ENCODE results near the gene CDHR1. TPM values are rescaled to one million over a fixed set of nuclear protein-coding genes. Genes with fewer than 3 reads are reported as not detected.
"Not testable (repeated sequence)": the region's sequence is repeated elsewhere in the genome, so short reads cannot be mapped to it uniquely, and the experiment has no call there.

The CDHR1 gene
- total RNA-seq (2014; rRNA removed; shearing (Covaris generic)): 0.10 TPM in 1 of 2 replicates, not detected in the other

DNA sequence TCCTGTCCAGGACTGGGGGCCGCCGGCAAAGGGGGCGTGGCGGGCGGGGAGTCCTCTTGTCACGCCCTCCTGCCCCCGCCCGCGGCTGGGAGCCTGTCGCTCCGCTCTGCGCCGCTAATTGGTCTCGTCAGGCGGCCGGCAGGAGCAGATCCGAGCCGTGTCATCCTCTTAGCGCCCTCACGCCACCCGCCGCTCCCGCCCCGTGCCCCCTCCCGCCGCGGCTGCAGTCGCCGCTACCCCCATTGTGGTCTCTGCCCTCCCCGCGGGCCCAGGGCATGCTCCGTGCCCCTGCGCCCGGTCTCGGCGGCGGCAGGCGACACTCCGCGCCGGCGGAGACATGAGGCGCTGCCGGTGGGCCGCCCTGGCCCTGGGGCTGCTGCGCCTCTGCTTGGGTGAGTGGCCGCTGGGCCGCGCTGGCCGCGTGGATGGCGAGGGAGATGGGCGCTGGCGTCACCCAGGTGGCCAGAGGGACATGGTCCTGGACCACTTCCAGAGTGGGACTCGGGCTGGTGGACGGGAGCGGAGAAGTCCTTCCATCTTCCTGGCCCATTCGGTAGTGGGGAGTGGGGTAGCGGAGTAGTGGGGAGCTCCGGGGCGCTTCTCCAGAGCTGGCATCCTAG lies at the start of gene CDHR1:
Gene CDHR1, plus strand, starts transcription at position 114 of the 620 bp plus-strand sequence. Its CDS starts 224 bp downstream, at position 338.
- Histone ChIP-seq H3K9me3 (replicated peaks) (no peaks in the 10 kb centered on the region), H3K36me3 (no peaks in the 10 kb centered on the region), H3K27me3 (no peaks in the 10 kb centered on the region), H3K4me1 (no peaks in the 10 kb centered on the region), H3K4me3 (no peak within 1 kb of the TSS), H3K27ac (no peak within 1 kb of the TSS)
- no peak for DNase-seq

DNA sequence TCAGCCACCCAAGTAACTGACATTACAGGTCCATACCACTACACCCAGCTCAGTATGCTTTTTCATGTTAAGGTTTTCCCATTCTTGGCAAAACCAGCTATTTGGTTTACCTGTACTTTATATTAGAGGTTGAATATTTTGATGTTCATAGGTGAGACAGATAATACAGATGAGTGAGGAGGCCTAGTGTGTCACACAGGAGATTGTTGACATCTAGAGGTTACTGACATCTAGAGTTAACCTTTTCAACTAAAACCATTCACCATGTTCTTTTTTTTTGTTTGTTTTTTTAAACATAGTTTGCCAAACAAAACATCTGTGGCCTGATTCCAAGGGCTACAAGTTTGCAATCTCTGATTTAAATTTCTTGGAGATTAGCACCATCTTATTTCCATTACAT lies 47.0 kb upstream of the CDHR1 start:
- no peak overlapping the region for H3K4me3 ChIP-seq
- peaks cover 34% of the 10 kb centered on the region for H3K36me3 ChIP-seq
- H3K27ac ChIP-seq: no peak overlapping the region
- no peak for DNase-seq
- H3K27me3 ChIP-seq: no peaks in the 10 kb centered on the region
- no peaks in the 10 kb centered on the region for H3K9me3 ChIP-seq (replicated peaks)
- H3K4me1 ChIP-seq: no peaks in the 10 kb centered on the region

DNA sequence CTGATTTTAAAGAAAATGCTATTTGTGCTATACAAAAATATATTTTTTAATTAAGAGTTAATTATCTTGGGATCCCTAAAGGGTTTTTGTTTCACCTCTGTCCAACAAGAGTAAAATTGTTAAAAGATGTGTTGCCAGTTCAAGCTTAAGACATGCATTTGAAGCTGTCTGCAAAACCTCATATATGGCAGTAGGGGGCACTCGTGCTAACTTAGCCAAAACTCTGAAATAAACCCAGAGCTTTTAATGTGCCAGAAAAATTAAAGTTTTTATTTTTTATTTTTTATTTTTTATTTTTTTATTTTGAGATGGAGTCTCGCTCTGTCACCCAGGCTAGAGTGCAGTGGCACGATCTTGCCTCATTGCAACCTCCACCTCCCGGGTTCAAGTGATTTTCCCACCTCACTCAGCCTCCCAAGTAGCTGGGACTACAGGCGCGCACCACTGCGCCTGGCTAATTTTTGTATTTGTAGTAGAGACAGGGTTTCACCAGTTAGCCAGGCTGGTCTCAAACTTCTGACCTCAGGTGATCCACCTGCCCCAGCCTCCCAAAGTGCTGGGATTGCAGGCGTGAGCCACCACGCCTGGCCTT lies 46.2 kb upstream of the CDHR1 start:
- not testable (repeated sequence) for H3K4me1 ChIP-seq; H3K4me3 ChIP-seq; H3K27ac ChIP-seq; H3K9me3 ChIP-seq (replicated peaks); H3K27me3 ChIP-seq
- peaks cover 36% of the 10 kb centered on the region for H3K36me3 ChIP-seq
- peak in 1 of 2 experiments; percentile 11 for DNase-seq

DNA sequence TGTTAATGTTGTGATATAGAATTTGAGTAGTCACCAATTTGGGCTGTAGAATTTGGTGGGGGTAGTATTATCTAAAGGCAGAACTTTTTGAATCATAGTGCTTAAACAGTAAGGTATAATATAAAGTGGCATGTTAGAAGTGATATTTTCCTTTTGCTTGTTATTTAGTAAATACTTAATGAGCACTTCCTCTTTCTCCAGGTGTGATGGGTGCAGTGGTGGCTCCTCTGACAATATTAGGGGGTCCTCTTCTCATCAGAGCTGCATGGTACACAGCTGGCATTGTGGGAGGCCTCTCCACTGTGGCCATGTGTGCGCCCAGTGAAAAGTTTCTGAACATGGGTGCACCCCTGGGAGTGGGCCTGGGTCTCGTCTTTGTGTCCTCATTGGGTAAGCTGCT lies 44.5 kb upstream of the CDHR1 start:
- no peak overlapping the region for H3K27ac ChIP-seq
- H3K36me3 ChIP-seq: peaks cover 22% of the 10 kb centered on the region
- H3K27me3 ChIP-seq: no peaks in the 10 kb centered on the region
- DNase-seq: no peak
- no peaks in the 10 kb centered on the region for H3K4me1 ChIP-seq
- H3K4me3 ChIP-seq: no peak overlapping the region
- no peaks in the 10 kb centered on the region for H3K9me3 ChIP-seq (replicated peaks)

DNA sequence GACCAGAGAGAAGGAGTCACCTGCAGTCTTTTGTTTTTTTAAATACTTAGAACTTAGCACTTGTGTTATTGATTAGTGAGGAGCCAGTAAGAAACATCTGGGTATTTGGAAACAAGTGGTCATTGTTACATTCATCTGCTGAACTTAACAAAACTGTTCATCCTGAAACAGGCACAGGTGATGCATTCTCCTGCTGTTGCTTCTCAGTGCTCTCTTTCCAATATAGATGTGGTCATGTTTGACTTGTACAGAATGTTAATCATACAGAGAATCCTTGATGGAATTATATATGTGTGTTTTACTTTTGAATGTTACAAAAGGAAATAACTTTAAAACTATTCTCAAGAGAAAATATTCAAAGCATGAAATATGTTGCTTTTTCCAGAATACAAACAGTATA lies 41.6 kb upstream of the CDHR1 start:
- H3K4me1 ChIP-seq: no peaks in the 10 kb centered on the region
- peaks cover 16% of the 10 kb centered on the region for H3K36me3 ChIP-seq

DNA sequence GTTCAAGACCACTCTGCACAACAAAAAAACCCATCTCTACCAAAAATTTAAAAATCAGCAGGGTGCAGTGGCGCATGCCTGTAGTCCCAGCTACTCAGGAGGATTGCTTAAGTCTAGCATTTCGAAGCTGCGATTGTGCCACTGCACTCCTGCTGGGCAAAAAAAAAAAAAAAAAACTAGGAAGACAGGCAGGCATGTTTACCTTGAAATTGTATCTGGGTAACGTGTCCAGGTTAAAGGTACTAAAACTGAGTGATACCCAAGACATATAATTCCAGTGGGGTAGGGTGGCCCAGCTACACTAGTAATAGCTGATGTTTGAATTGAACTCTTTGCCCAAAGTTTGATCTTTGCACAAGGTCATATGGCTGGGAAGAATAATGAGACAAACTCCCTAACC lies 38.8 kb upstream of the CDHR1 start:
- Histone ChIP-seq H3K4me1 (no peaks in the 10 kb centered on the region), H3K27ac (no peak overlapping the region), H3K9me3 (replicated peaks) (no peaks in the 10 kb centered on the region), H3K27me3 (no peaks in the 10 kb centered on the region), H3K4me3 (no peak overlapping the region), H3K36me3 (peaks cover 10% of the 10 kb centered on the region)
- DNase-seq: no peak

More for the DNA sequence above, 41.6 kb upstream of the CDHR1 start:
- no peak overlapping the region for H3K27ac ChIP-seq
- no peak for DNase-seq
- no peak overlapping the region for H3K4me3 ChIP-seq
- H3K9me3 ChIP-seq (replicated peaks): no peaks in the 10 kb centered on the region
- no peaks in the 10 kb centered on the region for H3K27me3 ChIP-seq

DNA sequence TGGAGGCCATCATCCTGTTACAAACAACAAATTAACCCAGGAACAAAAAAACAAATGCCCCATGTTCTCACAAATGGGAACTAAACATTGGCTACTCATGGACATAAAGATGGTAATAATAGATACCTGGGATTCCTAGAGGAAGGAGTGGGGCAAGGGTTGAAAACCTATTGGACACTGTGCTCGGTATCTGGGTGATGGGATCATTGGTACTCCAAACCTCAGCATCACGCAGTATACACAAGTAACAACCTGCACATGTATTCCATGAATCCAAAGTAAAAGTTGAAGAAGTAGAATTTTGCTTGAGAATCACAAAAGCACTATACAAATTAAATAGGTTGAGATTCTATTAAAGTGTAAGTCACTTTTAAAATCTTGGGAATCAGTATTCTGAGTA lies 38.3 kb upstream of the CDHR1 start:
- Histone ChIP-seq H3K4me3 (no peak overlapping the region), H3K9me3 (replicated peaks) (no peaks in the 10 kb centered on the region), H3K36me3 (peaks cover 10% of the 10 kb centered on the region), H3K27me3 (no peaks in the 10 kb centered on the region), H3K27ac (no peak overlapping the region), H3K4me1 (no peaks in the 10 kb centered on the region)
- DNase-seq: no peak

DNA sequence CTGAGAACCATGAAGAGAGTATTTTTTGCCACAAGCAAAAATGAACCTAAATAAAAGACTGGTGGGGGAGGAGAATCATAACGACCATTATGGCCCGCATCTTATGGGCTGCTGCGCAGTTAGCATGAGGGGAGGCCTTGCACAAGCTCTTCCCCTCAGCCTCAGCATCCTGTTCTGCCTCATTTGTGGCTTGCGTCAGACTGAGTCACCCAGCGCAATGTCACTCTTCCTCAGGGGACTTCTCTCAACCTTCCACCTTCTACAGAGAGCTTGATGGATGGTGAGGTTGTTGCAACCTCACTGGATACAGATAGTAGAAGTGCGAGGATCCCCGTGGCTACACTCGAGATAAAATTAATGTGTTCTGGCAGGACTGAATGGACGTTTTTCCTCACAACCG lies 37.6 kb upstream of the CDHR1 start:
- Histone ChIP-seq H3K27me3 (no peaks in the 10 kb centered on the region), H3K36me3 (peaks cover 10% of the 10 kb centered on the region), H3K4me1 (no peaks in the 10 kb centered on the region), H3K27ac (no peak overlapping the region), H3K9me3 (replicated peaks) (no peaks in the 10 kb centered on the region), H3K4me3 (no peak overlapping the region)
- no peak for DNase-seq

DNA sequence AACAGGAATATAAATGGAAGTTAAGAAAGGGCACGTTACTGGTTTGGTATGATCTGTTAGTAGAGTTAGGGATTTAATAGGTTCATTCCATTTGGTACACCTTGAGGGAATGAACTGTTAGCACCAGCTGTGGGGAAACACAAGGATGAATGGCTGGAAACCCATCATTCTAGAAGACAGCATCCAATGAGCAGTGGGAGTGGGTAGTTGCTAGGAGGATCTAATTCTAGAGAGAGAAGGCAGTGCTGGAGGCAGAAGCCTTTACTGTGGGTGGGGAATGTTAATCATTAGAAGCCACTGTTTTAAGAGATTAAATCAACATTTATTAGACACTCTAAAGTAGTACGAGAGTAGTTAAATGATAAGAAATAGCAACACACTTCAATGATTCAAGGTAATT lies 36.3 kb upstream of the CDHR1 start:
- Histone ChIP-seq H3K4me1 (no peaks in the 10 kb centered on the region), H3K27ac (no peak overlapping the region), H3K4me3 (no peak overlapping the region)

DNA sequence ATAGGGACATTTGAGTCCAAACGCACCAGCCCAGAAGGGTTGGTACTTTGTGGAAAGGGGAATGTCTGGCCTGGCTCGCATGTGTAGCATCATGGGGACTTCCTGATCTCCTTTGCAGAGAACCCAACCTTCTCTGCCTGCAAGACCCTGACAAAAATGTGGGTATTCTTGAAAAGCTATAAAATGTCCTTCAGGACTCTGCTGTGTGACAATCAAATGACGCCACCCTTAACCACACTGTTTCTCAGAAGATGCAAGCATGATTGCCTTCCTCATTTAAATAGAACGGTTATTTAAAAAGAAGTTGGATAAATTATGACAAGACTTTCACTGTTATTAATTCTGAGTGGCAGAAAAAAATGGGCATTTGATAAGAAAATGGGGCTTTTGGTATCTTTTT lies 35.8 kb upstream of the CDHR1 start:
- Histone ChIP-seq H3K9me3 (replicated peaks) (no peaks in the 10 kb centered on the region), H3K36me3 (peaks cover 5% of the 10 kb centered on the region; the same call in 1 of the 2 replicates)

More for the DNA sequence above, 36.3 kb upstream of the CDHR1 start:
- Histone ChIP-seq H3K9me3 (replicated peaks) (no peaks in the 10 kb centered on the region), H3K36me3 (peaks cover 5% of the 10 kb centered on the region), H3K27me3 (no peaks in the 10 kb centered on the region)
- DNase-seq: no peak

DNA sequence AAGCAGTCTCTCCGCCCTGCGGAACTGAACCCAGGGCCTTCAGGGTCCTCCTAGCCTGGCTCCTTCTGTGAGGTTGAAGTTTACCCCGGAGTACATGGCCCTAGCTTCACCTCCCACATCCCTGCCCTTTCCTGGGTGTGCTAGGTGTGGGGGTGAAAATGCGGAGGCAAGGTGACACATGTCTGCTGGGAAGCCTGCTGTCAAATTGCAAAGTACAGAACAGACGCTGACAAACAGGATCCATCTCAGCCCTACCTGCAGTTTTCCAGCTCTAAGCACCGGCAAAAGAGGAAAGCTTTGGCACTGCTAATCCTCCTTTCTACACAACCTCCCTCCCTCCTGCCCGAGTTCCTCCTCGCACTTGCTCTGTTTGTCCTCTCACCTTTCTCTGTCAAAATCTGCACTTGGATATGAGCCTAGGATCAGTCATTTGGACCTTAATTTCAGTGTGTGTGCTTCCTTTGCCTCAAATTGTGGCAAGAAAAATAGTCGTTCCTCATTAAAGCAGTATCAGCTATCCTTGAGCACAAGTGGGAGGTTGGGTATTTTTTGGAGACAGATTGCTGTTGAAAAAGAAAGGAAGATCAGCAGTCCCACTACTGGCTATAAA lies 35.2 kb upstream of the CDHR1 start:
- Histone ChIP-seq H3K4me3 (no peak overlapping the region), H3K4me1 (no peaks in the 10 kb centered on the region), H3K27ac (no peak overlapping the region), H3K27me3 (no peaks in the 10 kb centered on the region), H3K36me3 (peaks cover 5% of the 10 kb centered on the region; the same call in 1 of the 2 replicates), H3K9me3 (replicated peaks) (no peaks in the 10 kb centered on the region)
- DNase-seq: no peak

More for the DNA sequence above, 35.8 kb upstream of the CDHR1 start:
- no peaks in the 10 kb centered on the region for H3K27me3 ChIP-seq
- no peak overlapping the region for H3K27ac ChIP-seq
- H3K4me1 ChIP-seq: no peaks in the 10 kb centered on the region
- H3K4me3 ChIP-seq: no peak overlapping the region
- no peak for DNase-seq

DNA sequence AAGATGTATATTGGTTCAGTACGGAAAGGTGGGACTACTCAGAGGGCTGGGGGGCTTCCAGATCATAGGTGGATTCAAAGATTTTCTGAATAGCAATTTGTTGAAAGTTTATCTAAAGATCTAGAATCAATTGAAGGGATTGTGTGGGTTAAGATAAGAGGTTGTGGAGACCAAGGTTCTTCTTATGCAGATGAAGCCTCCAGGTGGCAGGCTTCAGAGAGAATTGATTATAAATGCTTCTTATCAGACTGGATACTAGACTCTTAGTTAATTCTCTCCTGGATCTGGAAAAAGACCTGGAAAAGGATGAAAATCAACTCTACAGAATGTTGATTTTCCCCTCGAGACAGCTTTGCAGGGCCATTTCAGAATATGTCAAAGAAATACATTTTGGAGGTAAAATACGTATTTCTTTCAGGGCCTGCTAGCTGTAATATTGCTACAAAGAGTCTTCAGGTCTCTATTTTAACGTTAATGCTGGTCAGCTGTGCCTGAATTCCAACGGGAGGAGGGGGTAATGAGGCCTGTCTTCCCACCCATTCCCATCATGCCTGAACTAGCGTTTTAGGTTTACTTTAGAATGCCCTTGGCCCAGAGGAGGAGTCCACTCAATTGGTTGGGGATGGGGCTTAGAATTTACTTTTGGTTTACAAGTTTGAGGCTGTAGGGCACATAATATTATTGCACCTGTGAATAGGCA lies 33.5 kb upstream of the CDHR1 start:
- Histone ChIP-seq H3K4me1 (no peaks in the 10 kb centered on the region), H3K27me3 (no peaks in the 10 kb centered on the region), H3K9me3 (replicated peaks) (no peaks in the 10 kb centered on the region), H3K27ac (no peak overlapping the region), H3K4me3 (no peak overlapping the region), H3K36me3 (no peaks in the 10 kb centered on the region)
- no peak for DNase-seq

DNA sequence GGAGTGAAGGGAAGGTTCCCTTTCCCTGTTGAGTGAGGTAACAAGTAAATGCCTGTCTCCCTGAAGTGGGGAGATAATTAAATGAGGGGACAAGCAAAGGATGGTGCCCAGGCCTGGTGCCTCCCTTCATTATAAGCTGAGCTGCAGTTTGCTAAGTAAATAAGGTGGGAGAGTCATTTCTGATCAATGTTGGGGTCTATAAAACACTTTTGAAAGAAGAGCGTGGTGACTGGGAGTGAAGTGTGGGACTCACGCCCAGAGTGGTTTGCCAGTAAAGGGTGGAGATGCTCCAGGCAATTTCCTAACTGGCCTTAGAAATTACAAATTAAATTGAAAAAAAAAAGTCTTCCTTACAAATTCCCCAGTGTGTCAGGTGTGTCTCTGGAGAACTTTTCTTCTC lies 30.3 kb upstream of the CDHR1 start:
- Histone ChIP-seq H3K4me1 (no peaks in the 10 kb centered on the region), H3K9me3 (replicated peaks) (no peaks in the 10 kb centered on the region), H3K27ac (no peak overlapping the region), H3K27me3 (no peaks in the 10 kb centered on the region), H3K4me3 (no peak overlapping the region), H3K36me3 (no peaks in the 10 kb centered on the region)
- no peak for DNase-seq

DNA sequence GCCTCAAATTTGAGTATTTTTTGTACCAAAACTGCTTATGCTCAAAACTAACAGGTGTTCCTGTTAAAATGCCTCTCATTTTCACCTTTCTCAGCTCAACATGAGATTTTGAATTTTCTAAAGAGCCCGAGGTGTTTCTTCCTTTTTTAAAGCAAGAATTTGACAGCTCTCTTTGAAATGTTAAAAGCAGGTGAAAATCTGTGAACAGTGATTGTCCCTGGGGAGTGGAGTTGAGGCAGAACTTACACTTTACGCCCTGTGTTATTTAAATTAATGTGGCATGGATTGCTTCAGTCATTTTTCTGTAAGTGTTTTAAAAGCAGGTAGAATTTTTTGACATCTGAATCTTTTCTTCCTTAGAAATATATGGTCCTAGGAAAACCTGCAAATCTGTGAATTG lies 29.9 kb upstream of the CDHR1 start:
- Histone ChIP-seq H3K4me1 (no peaks in the 10 kb centered on the region), H3K9me3 (replicated peaks) (no peaks in the 10 kb centered on the region), H3K4me3 (no peak overlapping the region), H3K27me3 (no peaks in the 10 kb centered on the region), H3K27ac (no peak overlapping the region), H3K36me3 (no peaks in the 10 kb centered on the region)
- no peak for DNase-seq

DNA sequence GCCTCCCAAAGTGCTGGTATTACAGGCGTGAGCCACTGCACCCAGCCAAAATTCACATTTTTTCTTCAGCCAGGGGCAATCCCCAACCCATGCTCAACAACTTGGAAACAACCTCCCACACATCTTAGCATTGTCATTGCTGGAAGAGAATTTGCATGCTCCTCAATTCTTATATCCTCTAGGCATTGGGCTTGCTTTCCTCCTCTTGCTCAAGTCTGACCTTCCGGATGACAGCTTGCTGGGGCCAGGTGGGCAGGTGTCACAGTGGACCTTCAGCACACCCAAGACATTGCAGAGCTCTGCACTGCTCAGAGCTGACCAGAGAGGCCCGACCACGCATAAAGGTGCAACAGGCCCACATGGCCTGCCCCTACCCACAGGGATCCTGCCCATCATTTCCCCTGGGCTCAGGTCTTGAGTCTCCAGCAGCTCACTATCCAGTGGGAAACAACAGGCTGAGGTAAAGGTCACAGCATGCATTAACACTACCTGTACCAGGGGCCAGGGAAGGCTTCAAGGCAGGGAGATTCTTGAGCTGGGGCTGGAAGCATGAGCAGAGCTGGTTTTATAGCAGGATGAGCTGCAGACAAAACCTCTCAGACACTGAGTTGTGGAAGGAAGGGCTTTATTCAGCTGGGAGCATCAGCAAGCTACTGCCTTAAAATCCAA lies 27.6 kb upstream of the CDHR1 start:
- no peak overlapping the region for H3K4me3 ChIP-seq
- DNase-seq: no peak

More for the DNA sequence above, 27.6 kb upstream of the CDHR1 start:
- Histone ChIP-seq H3K36me3 (no peaks in the 10 kb centered on the region), H3K27me3 (no peaks in the 10 kb centered on the region), H3K9me3 (replicated peaks) (no peaks in the 10 kb centered on the region), H3K4me1 (no peaks in the 10 kb centered on the region), H3K27ac (no peak overlapping the region)
